Lung (tissue), 12 donors: ENCODE data around the gene WDR45. TPM values are rescaled to one million over a fixed set of nuclear protein-coding genes. Genes with fewer than 3 reads are reported as not detected.

ENCODE experiments used
- ATAC-seq: fragments of 200-7000 bp; cut with Tn5 transposase; one replicate; pipeline ENCODE4 v1.9.1; 2020; ENCODE audit warnings: moderate number of reproducible peaks; ENCODE audit not compliant: insufficient read depth, low FRiP score
- DNase-seq, 3 donors: peaks; one replicate each; pipeline ENCODE4 v3.0.0-alpha.2; 2013 to 2017
- H3K27ac ChIP-seq, 2 donors: one replicate each; pipeline ENCODE4 v1.5.1; 2013; ENCODE audit warnings: mild to moderate bottlenecking in 2 of 2, moderate library complexity in 2 of 2, control low read depth in 1 of 2, inconsistent platforms in 1 of 2, low read depth in 1 of 2, low read length in 1 of 2
- H3K27me3 ChIP-seq, 3 donors: one replicate each; pipeline ENCODE4 v1.5.1; 2013; ENCODE audit warnings: low read length in 2 of 3; ENCODE audit not compliant: control insufficient read depth in 3 of 3, insufficient read depth in 3 of 3
- H3K36me3 ChIP-seq, 4 donors: one replicate each; pipeline ENCODE4 v1.5.1; 2013; ENCODE audit warnings: low read length in 4 of 4, mild to moderate bottlenecking in 1 of 4, moderate library complexity in 1 of 4; ENCODE audit not compliant: control insufficient read depth in 4 of 4, insufficient read depth in 4 of 4
- H3K4me1 ChIP-seq, 5 donors: one replicate each; pipeline ENCODE4 v1.5.1; 2013; ENCODE audit warnings: low read length in 5 of 5, mild to moderate bottlenecking in 2 of 5, moderate library complexity in 1 of 5; ENCODE audit not compliant: control insufficient read depth in 5 of 5, insufficient read depth in 5 of 5
- H3K4me3 ChIP-seq: one replicate; pipeline ENCODE4 v1.5.1; 2013; ENCODE audit warnings: mild to moderate bottlenecking, control low read depth, moderate library complexity
- H3K9ac ChIP-seq, 2 donors: one replicate each; pipeline ENCODE4 v1.5.1; 2013; ENCODE audit warnings: low read length in 2 of 2, control low read depth in 1 of 2; ENCODE audit not compliant: insufficient read depth in 1 of 2
- H3K9me3 ChIP-seq, 4 donors: one replicate each; pipeline ENCODE4 v1.5.1; 2013; ENCODE audit warnings: low read length in 3 of 4, mild to moderate bottlenecking in 1 of 4, moderate library complexity in 1 of 4; ENCODE audit not compliant: control insufficient read depth in 4 of 4, insufficient read depth in 3 of 4
- CTCF ChIP-seq: IDR thresholded peaks from 2 replicates; pipeline ENCODE4 v1.5.1; 2012; ENCODE audit warnings: mild to moderate bottlenecking; ENCODE audit errors: control extremely low read depth, extremely low read depth
- WGBS, 2 donors: extraction: QIAGEN DNeasy Blood & Tissue Kit; methylation state at CpG; one replicate each; pipeline ENCODE4 v1.1.7; 2013; 5-methylcytosine and 5-hydroxymethylcytosine counted together
- polyA plus RNA-seq, 2 donors: library from polyadenylated mRNA; stranded (reverse); fragments of 200-250 nt; gene quantifications; one replicate each; pipeline ENCODE4 v1.2.1, GENCODE V29; 2013
- total RNA-seq, 2 donors: library from RNA; depleted of rRNA in 1 of 2; stranded (reverse); fragments of >200 nt in 1 of 2; gene quantifications; one replicate each; pipeline ENCODE4 v1.2.1, GENCODE V29; 2014 to 2021
- donor health status: control.
- donor health status: control.
- donor health status: Bipolar disorder and iron deficiency.
- donor health status: healthy.
- donor health status: DM: yes; HTN: yes; CAD: no.

WDR45 gene
- total and polyA plus RNA-seq, 4 donors, result 48.1 to 71.4 (median 64.3) TPM

DNA sequence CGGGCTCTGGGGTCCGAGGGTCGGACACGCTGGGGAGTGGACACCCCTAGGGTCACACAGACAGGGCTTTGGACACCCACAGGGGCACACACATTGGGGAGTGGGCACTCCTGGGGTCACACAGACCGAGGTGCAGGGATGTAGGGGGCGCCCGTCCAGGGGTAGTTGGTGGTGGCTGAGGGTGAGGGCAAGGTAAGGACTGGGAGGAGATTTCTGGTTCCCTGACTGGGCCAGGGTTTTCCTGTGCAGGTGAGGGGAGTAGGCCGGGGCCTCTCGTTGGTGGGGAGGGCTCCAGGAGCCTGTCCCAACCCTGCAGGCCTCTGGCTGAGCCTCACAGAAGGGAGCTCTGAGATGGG, 21.9 kb upstream of the WDR45 start:
- TF ChIP-seq CTCF, result no peak
- peaks cover 0 to 3% (median 0%) of the 10 kb centered on the region in 4 donors for H3K9me3 ChIP-seq
- WGBS, 2 donors, result 3 to 45% methylated on average over 6 to 9 of the region's 9 CpGs
- no peak for ATAC-seq
- no peaks in the 10 kb centered on the region for H3K36me3 ChIP-seq
- H3K9ac ChIP-seq, result no peak overlapping the region
- DNase-seq, result no peak
- peak overlapping the region; percentile 21 for H3K4me3 ChIP-seq
- H3K4me1 ChIP-seq, result peaks cover 0 to 5% (median 0%) of the 10 kb centered on the region in 5 donors
- H3K27ac ChIP-seq, result peak overlapping the region; percentile 48 to 67
- H3K27me3 ChIP-seq, result no peaks in the 10 kb centered on the region

GRCh38 chrX:49100704-49101628, 21.3 kb upstream of the WDR45 start:
- peak; percentile 93 for ATAC-seq
- Histone ChIP-seq H3K36me3 (no peaks in the 10 kb centered on the region), H3K9me3 (peaks cover 0 to 5% (median 0%) of the 10 kb centered on the region in 4 donors), H3K27ac (peak overlapping the region; percentile 76 to 87), H3K27me3 (no peaks in the 10 kb centered on the region), H3K9ac (peak overlapping the region in 1 of 2 donors; percentile 46), H3K4me3 (peak overlapping the region; percentile 24), H3K4me1 (peaks cover 0 to 5% (median 0%) of the 10 kb centered on the region in 5 donors)
- DNase-seq, result peak; percentile 92 to 96 (median 93)
- TF ChIP-seq CTCF, result no peak
- WGBS, 2 donors, result 0 to 40% methylated on average over 54 to 74 of the region's 74 CpGs

GRCh38 chrX:49096419-49096818, 16.7 kb upstream of the WDR45 start:
- DNase-seq, result no peak
- Histone ChIP-seq H3K36me3 (no peaks in the 10 kb centered on the region), H3K27me3 (no peaks in the 10 kb centered on the region), H3K4me3 (no peak overlapping the region), H3K9me3 (peaks cover 0 to 4% (median 0%) of the 10 kb centered on the region in 4 donors), H3K4me1 (peaks cover 0 to 5% (median 0%) of the 10 kb centered on the region in 5 donors), H3K9ac (no peak overlapping the region), H3K27ac (no peak overlapping the region)
- WGBS, 2 donors, result 97 to 100% methylated on average over 4 of the region's 4 CpGs
- no peak for ATAC-seq
- no peak for TF ChIP-seq CTCF
